Neural cell (in vitro differentiated cells): ENCODE results near the gene ITGA5. TPM values are rescaled to one million over a fixed set of nuclear protein-coding genes. Genes with fewer than 3 reads are reported as not detected.

ENCODE experiments used
- H2AFZ ChIP-seq: fragments of 200-600, 300-800 bp; sonication (generic), shearing (Covaris generic); 2 replicates; pipeline ENCODE4 v1.6.0; 2014; ENCODE audit warnings: low read depth, mild to moderate bottlenecking, antibody characterized with exemption, low read length, moderate library complexity
- H3F3A ChIP-seq: fragments of 200-600 bp; shearing (Covaris generic); 2 replicates; pipeline ENCODE4 v1.6.1; 2016; ENCODE audit warnings: mild to moderate bottlenecking, moderate library complexity, mixed read lengths, antibody characterized with exemption, low read length; ENCODE audit not compliant: insufficient read depth, poor library complexity, severe bottlenecking
- H3K27ac ChIP-seq: fragments of 200-600, 300-800 bp; sonication (generic), shearing (Covaris generic); 2 replicates; pipeline ENCODE4 v1.5.1; 2014; ENCODE audit warnings: mild to moderate bottlenecking, low read length, moderate library complexity
- H3K27me3 ChIP-seq: fragments of 300-800, 200-600 bp; sonication (generic), shearing (Covaris generic); 2 replicates; pipeline ENCODE4 v1.6.0; 2014; ENCODE audit warnings: mild to moderate bottlenecking, low read depth, low read length, moderate library complexity; ENCODE audit not compliant: insufficient read depth
- H3K36me3 ChIP-seq: fragments of 300-800, 200-600 bp; sonication (generic), shearing (Covaris generic); 2 replicates; pipeline ENCODE4 v1.5.1; 2014; ENCODE audit warnings: mild to moderate bottlenecking, antibody characterized with exemption, low read length, moderate library complexity; ENCODE audit not compliant: insufficient read depth
- H3K4me2 ChIP-seq: fragments of 300-800, 200-600 bp; sonication (generic), shearing (Covaris generic); 2 replicates; pipeline ENCODE4 v1.6.0; 2014; ENCODE audit warnings: mild to moderate bottlenecking, low read length
- H3K4me3 ChIP-seq: fragments of 300-800, 200-600 bp; sonication (generic), shearing (Covaris generic); 2 replicates; pipeline ENCODE4 v1.5.1; 2014; ENCODE audit warnings: mild to moderate bottlenecking, low read length, moderate library complexity
- H3K79me2 ChIP-seq: fragments of 200-600 bp; shearing (Covaris generic); replicated peaks from 2 replicates; pipeline ENCODE4 v1.6.0; 2014; ENCODE audit warnings: mild to moderate bottlenecking, low read length, moderate library complexity; ENCODE audit not compliant: insufficient read depth
- H3K9ac ChIP-seq: fragments of 300-800, 200-600 bp; sonication (generic), shearing (Covaris generic); 2 replicates; pipeline ENCODE4 v1.6.1; 2016; ENCODE audit warnings: mild to moderate bottlenecking, low read length, mixed read lengths
- H3K9me2 ChIP-seq: fragments of 200-600 bp; shearing (Covaris generic); 2 replicates; pipeline ENCODE4 v1.6.1; 2016; ENCODE audit warnings: mild to moderate bottlenecking, low read length, mixed read lengths; ENCODE audit not compliant: insufficient read depth
- H3K9me3 ChIP-seq: fragments of 200-600, 300-800 bp; sonication (generic), shearing (Covaris generic); 2 replicates; pipeline ENCODE4 v1.6.1; 2016; ENCODE audit warnings: mild to moderate bottlenecking, mixed run types, low read length, moderate library complexity, mixed read lengths
- H4K20me1 ChIP-seq: fragments of 200-600 bp; shearing (Covaris generic); 2 replicates; pipeline ENCODE4 v1.6.1; 2016; ENCODE audit warnings: mild to moderate bottlenecking, mixed run types; ENCODE audit not compliant: insufficient read depth
- EP300 ChIP-seq: fragments of 450-650 bp; conservative IDR thresholded peaks from 2 replicates; pipeline ENCODE4 v1.6.1; 2014; ENCODE audit warnings: antibody characterized with exemption, mild to moderate bottlenecking, moderate library complexity; ENCODE audit not compliant: poor library complexity, severe bottlenecking
- EZH2 ChIP-seq: fragments of 200-600, 300-800 bp; shearing (Covaris generic), sonication (generic); IDR thresholded peaks from 2 replicates; pipeline ENCODE4 v1.6.1; 2014; ENCODE audit warnings: antibody characterized with exemption, low read length, borderline replicate concordance, mild to moderate bottlenecking; ENCODE audit not compliant: insufficient read depth, poor library complexity, severe bottlenecking
- MXI1 ChIP-seq: fragments of 450-650 bp; conservative IDR thresholded peaks from 2 replicates; pipeline ENCODE4 v1.6.1; 2014; ENCODE audit warnings: antibody characterized with exemption, mild to moderate bottlenecking; ENCODE audit not compliant: poor library complexity, severe bottlenecking
- POLR2AphosphoS5 ChIP-seq: IDR thresholded peaks from 2 replicates; pipeline ENCODE4 v1.6.1; 2012
- RAD21 ChIP-seq: fragments of 450-650 bp; conservative IDR thresholded peaks from 2 replicates; pipeline ENCODE4 v1.6.1; 2014; ENCODE audit warnings: antibody characterized with exemption, mild to moderate bottlenecking, moderate library complexity
- SMC3 ChIP-seq: fragments of 450-650 bp; conservative IDR thresholded peaks from 2 replicates; pipeline ENCODE4 v1.6.1; 2014; ENCODE audit warnings: antibody characterized with exemption, mild to moderate bottlenecking, moderate library complexity; ENCODE audit not compliant: poor library complexity
- TAF1 ChIP-seq: IDR thresholded peaks from 2 replicates; pipeline ENCODE4 v1.6.1; 2012; ENCODE audit warnings: low read depth
- polyA plus RNA-seq: library from polyadenylated mRNA; depleted of rRNA; stranded (reverse); fragments of >200 nt; gene quantifications from 2 replicates; pipeline ENCODE4 v1.2.3, GENCODE V29; 2014
- TF ChIP-seq, protein P1 (sequence below): fragments of 450-650 bp; IDR thresholded peaks from 2 replicates; pipeline ENCODE4 v1.5.1; 2014; ENCODE audit warnings: antibody characterized with exemption, mild to moderate bottlenecking, moderate library complexity; ENCODE audit not compliant: poor library complexity, severe bottlenecking
- TF ChIP-seq, protein P2 (sequence below): IDR thresholded peaks from 2 replicates; pipeline ENCODE4 v1.6.1; 2012; ENCODE audit warnings: borderline replicate concordance

The ITGA5 gene
- polyA plus RNA-seq, 1 donor from 2014 or later = not detected

DNA sequence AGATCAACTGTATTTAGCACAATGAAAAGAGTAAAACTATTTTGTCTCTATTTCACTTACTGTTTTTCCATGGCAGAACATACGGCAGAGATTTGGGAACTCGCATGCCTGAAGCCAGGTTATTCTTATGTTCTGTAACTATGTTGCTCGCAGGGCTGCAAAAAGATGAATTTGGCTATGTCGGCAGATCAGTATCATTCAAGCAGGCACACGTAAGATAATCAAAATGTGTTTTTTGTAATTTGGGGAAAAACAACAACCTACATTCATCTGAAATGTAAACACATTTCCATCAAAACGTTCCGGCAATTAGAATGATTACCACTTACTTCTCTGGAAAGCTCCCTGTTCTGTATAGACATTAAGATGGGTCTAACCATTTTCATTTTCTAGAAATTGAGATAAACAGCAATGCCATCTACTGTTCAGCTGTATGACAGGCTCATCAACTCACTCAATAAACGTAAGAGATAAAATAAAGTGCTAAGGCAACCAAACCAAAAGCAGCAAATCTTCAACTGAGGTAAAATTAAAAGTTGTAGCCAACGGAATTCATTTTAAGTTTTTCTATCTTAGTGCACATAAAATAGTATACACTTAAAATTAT, 41.4 kb upstream of the ITGA5 start:
- H3K9ac ChIP-seq = no peak overlapping the region
- H3K36me3 ChIP-seq = no peaks in the 10 kb centered on the region
- no peaks in the 10 kb centered on the region for H3K27me3 ChIP-seq
- H2AFZ ChIP-seq = no peak overlapping the region
- H4K20me1 ChIP-seq = no peaks in the 10 kb centered on the region
- H3K9me2 ChIP-seq = no peaks in the 10 kb centered on the region
- H3K9me3 ChIP-seq = no peaks in the 10 kb centered on the region
- no peaks in the 10 kb centered on the region for H3K79me2 ChIP-seq
- no peak overlapping the region for H3K27ac ChIP-seq
- TF ChIP-seq EZH2 = no peak
- TF ChIP-seq, protein P1, sequence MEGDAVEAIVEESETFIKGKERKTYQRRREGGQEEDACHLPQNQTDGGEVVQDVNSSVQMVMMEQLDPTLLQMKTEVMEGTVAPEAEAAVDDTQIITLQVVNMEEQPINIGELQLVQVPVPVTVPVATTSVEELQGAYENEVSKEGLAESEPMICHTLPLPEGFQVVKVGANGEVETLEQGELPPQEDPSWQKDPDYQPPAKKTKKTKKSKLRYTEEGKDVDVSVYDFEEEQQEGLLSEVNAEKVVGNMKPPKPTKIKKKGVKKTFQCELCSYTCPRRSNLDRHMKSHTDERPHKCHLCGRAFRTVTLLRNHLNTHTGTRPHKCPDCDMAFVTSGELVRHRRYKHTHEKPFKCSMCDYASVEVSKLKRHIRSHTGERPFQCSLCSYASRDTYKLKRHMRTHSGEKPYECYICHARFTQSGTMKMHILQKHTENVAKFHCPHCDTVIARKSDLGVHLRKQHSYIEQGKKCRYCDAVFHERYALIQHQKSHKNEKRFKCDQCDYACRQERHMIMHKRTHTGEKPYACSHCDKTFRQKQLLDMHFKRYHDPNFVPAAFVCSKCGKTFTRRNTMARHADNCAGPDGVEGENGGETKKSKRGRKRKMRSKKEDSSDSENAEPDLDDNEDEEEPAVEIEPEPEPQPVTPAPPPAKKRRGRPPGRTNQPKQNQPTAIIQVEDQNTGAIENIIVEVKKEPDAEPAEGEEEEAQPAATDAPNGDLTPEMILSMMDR = peak; percentile 37
- H3K4me2 ChIP-seq = no peak overlapping the region
- H3K4me3 ChIP-seq = no peak overlapping the region
- H3F3A ChIP-seq = no peaks in the 10 kb centered on the region

DNA sequence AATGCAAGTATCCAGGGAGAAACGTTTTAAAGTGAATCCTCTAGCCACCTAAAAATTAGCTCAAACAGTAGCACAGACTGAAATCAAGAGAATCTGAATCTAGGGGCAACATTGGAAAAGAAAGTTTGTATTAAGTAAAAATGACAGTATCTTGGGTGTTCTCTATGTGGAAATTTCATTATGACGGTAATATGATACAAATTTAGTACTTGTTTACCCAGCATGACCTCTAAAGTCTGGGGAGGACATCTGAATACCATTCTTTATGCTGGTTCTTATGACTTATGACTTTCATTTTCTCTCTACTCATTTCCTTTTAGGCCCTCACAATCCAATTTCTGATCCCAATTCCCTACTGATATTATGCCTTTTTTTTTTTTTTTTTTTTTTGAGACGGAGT, 40.3 kb upstream of the ITGA5 start:
- Histone ChIP-seq H3K27ac (no peak overlapping the region), H3K9ac (no peak overlapping the region), H3F3A (no peaks in the 10 kb centered on the region), H3K4me3 (no peak overlapping the region), H3K9me2 (no peaks in the 10 kb centered on the region), H2AFZ (no peak overlapping the region), H3K79me2 (no peaks in the 10 kb centered on the region), H3K36me3 (no peaks in the 10 kb centered on the region), H3K4me2 (no peak overlapping the region), H3K9me3 (no peaks in the 10 kb centered on the region), H3K27me3 (no peaks in the 10 kb centered on the region), H4K20me1 (no peaks in the 10 kb centered on the region)
- TF ChIP-seq POLR2AphosphoS5 = no peak
- TF ChIP-seq MXI1 = no peak
- no peak for TF ChIP-seq EZH2
- TF ChIP-seq SMC3 = no peak
- no peak for TF ChIP-seq RAD21
- TF ChIP-seq, protein P2, sequence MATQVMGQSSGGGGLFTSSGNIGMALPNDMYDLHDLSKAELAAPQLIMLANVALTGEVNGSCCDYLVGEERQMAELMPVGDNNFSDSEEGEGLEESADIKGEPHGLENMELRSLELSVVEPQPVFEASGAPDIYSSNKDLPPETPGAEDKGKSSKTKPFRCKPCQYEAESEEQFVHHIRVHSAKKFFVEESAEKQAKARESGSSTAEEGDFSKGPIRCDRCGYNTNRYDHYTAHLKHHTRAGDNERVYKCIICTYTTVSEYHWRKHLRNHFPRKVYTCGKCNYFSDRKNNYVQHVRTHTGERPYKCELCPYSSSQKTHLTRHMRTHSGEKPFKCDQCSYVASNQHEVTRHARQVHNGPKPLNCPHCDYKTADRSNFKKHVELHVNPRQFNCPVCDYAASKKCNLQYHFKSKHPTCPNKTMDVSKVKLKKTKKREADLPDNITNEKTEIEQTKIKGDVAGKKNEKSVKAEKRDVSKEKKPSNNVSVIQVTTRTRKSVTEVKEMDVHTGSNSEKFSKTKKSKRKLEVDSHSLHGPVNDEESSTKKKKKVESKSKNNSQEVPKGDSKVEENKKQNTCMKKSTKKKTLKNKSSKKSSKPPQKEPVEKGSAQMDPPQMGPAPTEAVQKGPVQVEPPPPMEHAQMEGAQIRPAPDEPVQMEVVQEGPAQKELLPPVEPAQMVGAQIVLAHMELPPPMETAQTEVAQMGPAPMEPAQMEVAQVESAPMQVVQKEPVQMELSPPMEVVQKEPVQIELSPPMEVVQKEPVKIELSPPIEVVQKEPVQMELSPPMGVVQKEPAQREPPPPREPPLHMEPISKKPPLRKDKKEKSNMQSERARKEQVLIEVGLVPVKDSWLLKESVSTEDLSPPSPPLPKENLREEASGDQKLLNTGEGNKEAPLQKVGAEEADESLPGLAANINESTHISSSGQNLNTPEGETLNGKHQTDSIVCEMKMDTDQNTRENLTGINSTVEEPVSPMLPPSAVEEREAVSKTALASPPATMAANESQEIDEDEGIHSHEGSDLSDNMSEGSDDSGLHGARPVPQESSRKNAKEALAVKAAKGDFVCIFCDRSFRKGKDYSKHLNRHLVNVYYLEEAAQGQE = no peak
- TF ChIP-seq, protein P1 = no peak
- TF ChIP-seq TAF1 = no peak
- no peak for TF ChIP-seq EP300
